Endodermal cell (in vitro differentiated cells): ENCODE measurements around the gene UGT1A7. TPM values are rescaled to one million over a fixed set of nuclear protein-coding genes. Genes with fewer than 3 reads are reported as not detected.

ENCODE experiments used
- DNase-seq: peaks from one replicate; pipeline ENCODE4 v3.0.0-alpha.2; 2017
- H3K27ac ChIP-seq: 2 replicates; pipeline ENCODE4 v1.5.1; 2013; ENCODE audit warnings: mild to moderate bottlenecking, low read depth, low read length, moderate library complexity
- H3K27me3 ChIP-seq: 2 replicates; pipeline ENCODE4 v1.6.1; 2013; ENCODE audit warnings: mild to moderate bottlenecking, low read length, moderate library complexity; ENCODE audit not compliant: insufficient read depth, control insufficient read depth, poor library complexity, severe bottlenecking
- H3K36me3 ChIP-seq: 2 replicates; pipeline ENCODE4 v1.7.0; 2013; ENCODE audit warnings: mild to moderate bottlenecking, low read length, moderate library complexity; ENCODE audit not compliant: control insufficient read depth, insufficient read depth
- H3K4me1 ChIP-seq: one replicate; pipeline ENCODE4 v1.7.0; 2013; ENCODE audit warnings: low read length; ENCODE audit not compliant: control insufficient read depth, insufficient read depth
- H3K4me3 ChIP-seq: 2 replicates; pipeline ENCODE4 v1.5.1; 2013; ENCODE audit warnings: mild to moderate bottlenecking, low read length, moderate library complexity
- H3K9ac ChIP-seq: 2 replicates; pipeline ENCODE4 v1.6.1; 2013; ENCODE audit warnings: mild to moderate bottlenecking, low read length, moderate library complexity; ENCODE audit not compliant: poor library complexity, severe bottlenecking; ENCODE audit errors: extremely low read depth
- H3K9me3 ChIP-seq: 2 replicates; pipeline ENCODE4 v1.6.1; 2013; ENCODE audit warnings: mild to moderate bottlenecking, low read length, moderate library complexity; ENCODE audit not compliant: control insufficient read depth
- H3K27ac Mint-ChIP-seq: 2 replicates; pipeline ENCODE4 v1.8.0; 2020; ENCODE audit warnings: mixed read lengths
- H3K27me3 Mint-ChIP-seq: 2 replicates; pipeline ENCODE4 v1.8.0; 2021; ENCODE audit warnings: mild to moderate bottlenecking, mixed read lengths; ENCODE audit not compliant: insufficient read depth
- H3K36me3 Mint-ChIP-seq: 2 replicates; pipeline ENCODE4 v1.8.0; 2020; ENCODE audit warnings: low read depth, mixed read lengths
- H3K4me1 Mint-ChIP-seq: 2 replicates; pipeline ENCODE4 v1.8.0; 2020; ENCODE audit warnings: mixed read lengths
- H3K4me3 Mint-ChIP-seq: 2 replicates; pipeline ENCODE4 v1.8.0; 2020; ENCODE audit warnings: mild to moderate bottlenecking, moderate library complexity, mixed read lengths
- H3K9me3 Mint-ChIP-seq: 2 replicates; pipeline ENCODE4 v1.8.0; 2020; ENCODE audit warnings: mild to moderate bottlenecking, mixed read lengths
- WGBS, 2 experiments: methylation state at CpG; one replicate each; pipeline versions ENCODE4 v1.1.5 to v1.1.7; 2013; ENCODE audit warnings: missing lambda C conversion rate in 2 of 2, mixed read lengths in 1 of 2; ENCODE audit not compliant: insufficient coverage in 1 of 2, insufficient read length in 1 of 2; 5-methylcytosine and 5-hydroxymethylcytosine counted together
- total RNA-seq, 2 donors: library from RNA; stranded (reverse); fragmentation: NEBNext Ultra II Directional in 1 of 2; extraction: Animal tissue kit (Norgen Biotek cat#: 25700) in 1 of 2; gene quantifications; 2 replicates in 1 of 2; 3 replicates in 1 of 2; pipeline ENCODE4 v1.2.1, GENCODE V29; 2021
- TF ChIP-seq, protein P1 (sequence below): fragments of 200-600 bp; sonication (generic); conservative IDR thresholded peaks from 2 replicates; pipeline ENCODE4 v1.5.0; 2021; ENCODE audit warnings: antibody characterized with exemption, mild to moderate bottlenecking

The UGT1A7 gene
- total RNA-seq, 2 donors from 2014 or later, result not detected

GRCh38 chr2:233668605-233669260 is 13.0 kb upstream of the UGT1A7 start:
- H3K4me3 ChIP-seq, result no peak overlapping the region
- 92 to 100% methylated on average over 1 to 4 of the region's 4 CpGs for WGBS, 2 experiments
- H3K9me3 Mint-ChIP-seq, result peaks cover 4% of the 10 kb centered on the region
- DNase-seq, result no peak
- no peaks in the 10 kb centered on the region for H3K9me3 ChIP-seq
- H3K27ac ChIP-seq, result no peak overlapping the region
- no peak overlapping the region for H3K4me3 Mint-ChIP-seq
- no peaks in the 10 kb centered on the region for H3K27me3 ChIP-seq
- no peaks in the 10 kb centered on the region for H3K4me1 ChIP-seq
- H3K36me3 ChIP-seq, result no peaks in the 10 kb centered on the region
- TF ChIP-seq, protein P1, sequence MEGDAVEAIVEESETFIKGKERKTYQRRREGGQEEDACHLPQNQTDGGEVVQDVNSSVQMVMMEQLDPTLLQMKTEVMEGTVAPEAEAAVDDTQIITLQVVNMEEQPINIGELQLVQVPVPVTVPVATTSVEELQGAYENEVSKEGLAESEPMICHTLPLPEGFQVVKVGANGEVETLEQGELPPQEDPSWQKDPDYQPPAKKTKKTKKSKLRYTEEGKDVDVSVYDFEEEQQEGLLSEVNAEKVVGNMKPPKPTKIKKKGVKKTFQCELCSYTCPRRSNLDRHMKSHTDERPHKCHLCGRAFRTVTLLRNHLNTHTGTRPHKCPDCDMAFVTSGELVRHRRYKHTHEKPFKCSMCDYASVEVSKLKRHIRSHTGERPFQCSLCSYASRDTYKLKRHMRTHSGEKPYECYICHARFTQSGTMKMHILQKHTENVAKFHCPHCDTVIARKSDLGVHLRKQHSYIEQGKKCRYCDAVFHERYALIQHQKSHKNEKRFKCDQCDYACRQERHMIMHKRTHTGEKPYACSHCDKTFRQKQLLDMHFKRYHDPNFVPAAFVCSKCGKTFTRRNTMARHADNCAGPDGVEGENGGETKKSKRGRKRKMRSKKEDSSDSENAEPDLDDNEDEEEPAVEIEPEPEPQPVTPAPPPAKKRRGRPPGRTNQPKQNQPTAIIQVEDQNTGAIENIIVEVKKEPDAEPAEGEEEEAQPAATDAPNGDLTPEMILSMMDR, result no peak
- peaks cover 12% of the 10 kb centered on the region for H3K27me3 Mint-ChIP-seq
- no peaks in the 10 kb centered on the region for H3K4me1 Mint-ChIP-seq
- H3K36me3 Mint-ChIP-seq, result no peaks in the 10 kb centered on the region
- H3K27ac Mint-ChIP-seq, result no peak overlapping the region
- no peak overlapping the region for H3K9ac ChIP-seq

DNA sequence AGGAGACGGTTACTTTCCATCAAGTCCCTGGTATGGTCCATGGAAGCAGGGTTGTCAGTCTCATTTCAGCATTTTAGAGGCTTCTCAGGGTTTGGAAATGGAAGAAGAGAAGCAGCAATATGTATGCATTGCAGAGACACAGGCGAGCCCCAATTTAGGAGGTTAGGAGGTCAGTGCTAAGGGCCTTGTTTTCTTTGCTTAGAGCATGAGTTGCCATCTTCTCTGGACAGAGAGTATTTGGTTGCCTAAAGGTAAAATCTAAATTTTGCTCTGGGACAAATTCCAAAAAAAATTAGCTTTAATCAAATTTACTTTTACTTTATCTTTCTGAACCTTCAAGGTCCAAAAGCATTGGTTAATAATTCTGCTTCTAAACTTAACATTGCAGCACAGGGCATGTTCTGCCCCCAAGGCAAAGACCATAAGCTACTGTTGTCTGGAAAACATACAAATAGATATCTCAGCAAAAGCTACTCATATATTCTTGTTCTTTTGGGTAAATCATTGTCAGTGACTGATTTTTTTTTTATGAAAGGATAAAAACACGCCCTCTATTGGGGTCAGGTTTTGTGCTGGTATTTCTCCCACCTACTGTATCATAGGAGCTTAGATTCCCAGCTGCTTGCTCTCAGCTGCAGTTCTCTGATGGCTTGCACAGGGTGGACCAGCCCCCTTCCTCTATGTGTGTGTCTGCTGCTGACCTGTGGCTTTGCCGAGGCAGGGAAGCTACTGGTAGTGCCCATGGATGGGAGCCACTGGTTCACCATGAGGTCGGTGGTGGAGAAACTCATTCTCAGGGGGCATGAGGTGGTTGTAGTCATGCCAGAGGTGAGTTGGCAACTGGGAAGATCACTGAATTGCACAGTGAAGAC is 10.2 kb upstream of the UGT1A7 start, which contains the start of gene UGT1A9:
Gene UGT1A9 (plus strand): TSS at position 609 of the 872 bp plus-strand sequence. CDS start 37 bp downstream, at position 646.
- no peak for DNase-seq
- Mint-ChIP-seq H3K9me3 (no peaks in the 10 kb centered on the region), H3K36me3 (no peaks in the 10 kb centered on the region), H3K4me1 (no peaks in the 10 kb centered on the region), H3K27me3 (peaks cover 10% of the 10 kb centered on the region), H3K4me3 (no peak within 1 kb of the TSS), H3K27ac (no peak within 1 kb of the TSS)
- no peak within 1 kb of the TSS for H3K4me3 ChIP-seq
- H3K9ac ChIP-seq, result no peak within 1 kb of the TSS
- H3K9me3 ChIP-seq, result no peaks in the 10 kb centered on the region
- H3K27ac ChIP-seq, result no peak within 1 kb of the TSS
- H3K27me3 ChIP-seq, result no peaks in the 10 kb centered on the region
- H3K36me3 ChIP-seq, result no peaks in the 10 kb centered on the region
- TF ChIP-seq, protein P1, result no peak
- 82 to 87% methylated on average over 2 to 5 of the region's 5 CpGs for WGBS, 2 experiments
- no peaks in the 10 kb centered on the region for H3K4me1 ChIP-seq

- no peaks in the 10 kb centered on the region for H3K36me3 Mint-ChIP-seq
- no peak overlapping the region for H3K4me3 Mint-ChIP-seq
- H3K27me3 Mint-ChIP-seq, result peaks cover 11% of the 10 kb centered on the region
- no peaks in the 10 kb centered on the region for H3K9me3 Mint-ChIP-seq
- Histone ChIP-seq H3K27ac (no peak overlapping the region), H3K4me3 (no peak overlapping the region), H3K9me3 (no peaks in the 10 kb centered on the region), H3K36me3 (no peaks in the 10 kb centered on the region), H3K4me1 (no peaks in the 10 kb centered on the region), H3K27me3 (no peaks in the 10 kb centered on the region), H3K9ac (no peak overlapping the region)
- DNase-seq, result no peak
- no peaks in the 10 kb centered on the region for H3K4me1 Mint-ChIP-seq
- TF ChIP-seq, protein P1, result no peak
- 63% methylated on average over 2 of the region's 3 CpGs; no CpG with 5 or more reads in 1 of the 2 experiments for WGBS, 2 experiments
- no peak overlapping the region for H3K27ac Mint-ChIP-seq
Observed at GRCh38 chr2:233672886-233673285, 8.8 kb upstream of the UGT1A7 start.
